HepG2 (cell line): Measurements from ENCODE around the gene PCYOX1L. TPM values are rescaled to one million over a fixed set of nuclear protein-coding genes. Genes with fewer than 3 reads are reported as not detected.

Source experiments
- ATAC-seq: fragments of 200-7000 bp; cut with Tn5 transposase; 3 replicates; pipeline ENCODE4 v1.9.1; 2020; ENCODE audit warnings: mild to moderate bottlenecking, moderate library complexity
- BruUV-seq: library from RNA; stranded (reverse); fragments of 400-500 nt; replicated peaks from 2 replicates; lab custom pipeline; 2021; lab: Mats Ljungman, UMichigan
- CTCF ChIA-PET: fragments of 300-600 bp; formaldehyde crosslinking; extraction: SDS; loops from one replicate; lab custom pipeline; 2021; ENCODE audit warnings: low total read pairs, inconsistent platforms, low intra/inter-chr PET ratio; lab: Yijun Ruan, JAX
- POLR2A ChIA-PET: fragments of 350-600 bp; sonication (Branson Sonifier 250); formaldehyde crosslinking; loops from one replicate; lab custom pipeline; 2020; ENCODE audit warnings: antibody characterized with exemption, inconsistent platforms; lab: Yijun Ruan, JAX
- DNase-seq: peaks from one replicate; pipeline ENCODE4 v3.0.0-alpha.2; 2015; ENCODE audit warnings: low spot score
- FAIRE-seq: peaks from 3 replicates; lab custom pipeline; 2011; peaks lifted over from hg19 to GRCh38; lab: Jason Lieb, UNC
- H2AFZ ChIP-seq: one replicate; pipeline ENCODE4 v1.6.1; 2011; ENCODE audit warnings: low read length, inconsistent platforms
- H3K27ac ChIP-seq: fragments of 300-600 bp; 3 replicates; pipeline ENCODE4 v1.8.0; 2011; ENCODE audit warnings: mixed run types, mild to moderate bottlenecking, mixed read lengths, low read length, inconsistent platforms; ENCODE audit not compliant: insufficient read depth; ENCODE audit errors: extremely low read length
- H3K27me3 ChIP-seq, 2 experiments: fragments of 200-600 bp in 1 of 2; 2 replicates in 1 of 2; 3 replicates in 1 of 2; pipeline versions ENCODE4 v1.6.0 to v1.8.0; 2011; ENCODE audit warnings: low read length in 2 of 2, mild to moderate bottlenecking in 2 of 2, moderate library complexity in 2 of 2, inconsistent platforms in 1 of 2; ENCODE audit not compliant: insufficient read depth in 2 of 2, control insufficient read depth in 1 of 2
- H3K36me3 ChIP-seq, 2 experiments: fragments of 200-600 bp in 1 of 2; replicated peaks in 1 of 2; 2 replicates in 1 of 2; 3 replicates in 1 of 2; pipeline versions ENCODE4 v1.5.1 to v1.8.0; 2011; ENCODE audit warnings: low read length in 2 of 2, inconsistent platforms in 1 of 2; ENCODE audit not compliant: insufficient read depth in 2 of 2, control insufficient read depth in 1 of 2
- H3K4me1 ChIP-seq: 2 replicates; pipeline ENCODE4 v1.5.1; 2012; ENCODE audit warnings: low read length, inconsistent platforms; ENCODE audit not compliant: insufficient read depth
- H3K4me2 ChIP-seq: 2 replicates; pipeline ENCODE4 v1.6.0; 2011; ENCODE audit warnings: low read depth, low read length, inconsistent platforms
- H3K4me3 ChIP-seq, 3 experiments: fragments of 200-600 bp in 1 of 3; sonication (generic), shearing (Covaris generic) in 1 of 3; replicated peaks in 1 of 3; 2 replicates each; pipeline ENCODE4 v1.5.1; 2011 to 2016; ENCODE audit warnings: low read length in 3 of 3, inconsistent platforms in 2 of 3, low read depth in 2 of 3, mild to moderate bottlenecking in 2 of 3, control low read depth in 1 of 3, mixed read lengths in 1 of 3; ENCODE audit not compliant: insufficient read depth in 1 of 3
- H3K79me2 ChIP-seq: one replicate; pipeline ENCODE4 v1.6.1; 2011; ENCODE audit warnings: low read length, inconsistent platforms; ENCODE audit not compliant: insufficient read depth
- H3K9ac ChIP-seq: 2 replicates; pipeline ENCODE4 v1.6.0; 2011; ENCODE audit warnings: mild to moderate bottlenecking, low read depth, low read length, inconsistent platforms; ENCODE audit not compliant: insufficient read depth
- H3K9me3 ChIP-seq: 2 replicates; pipeline ENCODE4 v1.5.1; 2012; ENCODE audit warnings: mild to moderate bottlenecking, low read length
- H4K20me1 ChIP-seq: 2 replicates; pipeline ENCODE4 v1.6.0; 2011; ENCODE audit warnings: inconsistent platforms, mild to moderate bottlenecking, low read length, moderate library complexity; ENCODE audit not compliant: insufficient read depth
- GLI4 ChIP-seq: sonication (generic); formaldehyde crosslinking; IDR thresholded peaks from 2 replicates; pipeline ENCODE4 v1.5.1; 2020; ENCODE audit warnings: missing genetic modification reagents, mild to moderate bottlenecking, moderate library complexity, borderline replicate concordance
- KLF9 ChIP-seq: IDR thresholded peaks from 2 replicates; pipeline ENCODE4 v1.6.1; 2016; ENCODE audit warnings: low read depth
- POGZ ChIP-seq: sonication (generic); formaldehyde crosslinking; IDR thresholded peaks from 2 replicates; pipeline ENCODE4 v1.4.0; 2020; ENCODE audit warnings: mild to moderate bottlenecking, missing genetic modification reagents
- TAF1 ChIP-seq: sonication (generic); formaldehyde crosslinking; IDR thresholded peaks from 2 replicates; pipeline ENCODE4 v1.4.0; 2020; ENCODE audit warnings: missing genetic modification reagents
- ZFP37 ChIP-seq: sonication (generic); formaldehyde crosslinking; IDR thresholded peaks from 2 replicates; pipeline ENCODE4 v1.4.0; 2020; ENCODE audit warnings: missing genetic modification reagents, borderline replicate concordance
- ZMYM3 ChIP-seq: sonication (generic); formaldehyde crosslinking; IDR thresholded peaks from 2 replicates; pipeline ENCODE4 v1.5.1; 2020; ENCODE audit warnings: mild to moderate bottlenecking, missing genetic modification reagents
- ZNF513 ChIP-seq: sonication (generic); formaldehyde crosslinking; conservative IDR thresholded peaks from 2 replicates; pipeline ENCODE4 v1.5.0; 2020; ENCODE audit warnings: missing genetic modification reagents
- ZNF629 ChIP-seq: sonication (generic); formaldehyde crosslinking; conservative IDR thresholded peaks from 2 replicates; pipeline ENCODE4 v1.5.0; 2020; ENCODE audit warnings: missing genetic modification reagents
- ZNF768 ChIP-seq: sonication (generic); formaldehyde crosslinking; IDR thresholded peaks from 2 replicates; pipeline ENCODE4 v1.4.0; 2020; ENCODE audit warnings: missing genetic modification reagents
- ZNF781 ChIP-seq: sonication (generic); formaldehyde crosslinking; IDR thresholded peaks from 2 replicates; pipeline ENCODE4 v1.5.1; 2020; ENCODE audit warnings: borderline replicate concordance, mild to moderate bottlenecking, missing genetic modification reagents; ENCODE audit errors: not compliant biosample characterization
- WGBS: methylation state at CpG from one replicate; pipeline ENCODE4 v1.1.6; 2017; ENCODE audit warnings: low lambda C conversion rate; 5-methylcytosine and 5-hydroxymethylcytosine counted together
- in situ Hi-C: cut with HindIII; loops from 2 replicates; pipeline ENCODE4 v1.10.0; 2017; ENCODE audit warnings: low pct_unique_long_range_greater_than_20kb; ENCODE audit not compliant: extremely low pct_ligation_motif_present
- intact Hi-C: fragments of 100-400 bp; cut with micrococcal nuclease; formaldehyde crosslinking; loops from one replicate; pipeline ENCODE4 v1.10.0; 2022; ENCODE audit not compliant: unreplicated experiment
- polyA plus RNA-seq, 8 experiments: library from polyadenylated mRNA; depleted of rRNA in 3 of 8; stranded (reverse) in 7 of 8; unstranded in 1 of 8; fragments of >200 nt; fragmentation: Illumina TruSeq in 4 of 8; extraction: Trizol in 4 of 8; gene quantifications; 2 replicates each; pipeline versions ENCODE4 v1.2.1 to v1.2.3, GENCODE V29; 2011 to 2016; ENCODE audit warnings: low read depth in 4 of 8, missing spikeins in 1 of 8, mixed read lengths in 1 of 8; ENCODE audit not compliant: insufficient read depth in 1 of 8
- total RNA-seq, 5 experiments: library from RNA; depleted of rRNA; stranded (reverse); fragments of >200 nt; fragmentation: Illumina TruSeq; extraction: Trizol; gene quantifications; 2 replicates each; pipeline ENCODE4 v1.2.3, GENCODE V29; 2016; ENCODE audit warnings: low read depth in 1 of 5

The PCYOX1L gene
- total and polyA plus RNA-seq, 2 of the 13 experiments (the other 11 are each of a cell fraction or from before 2014, with no cell fraction given) = 1.00 to 3.7 TPM

GRCh38 chr5:149417711-149418368 is 60.0 kb downstream of the PCYOX1L start:
- H3K4me1 ChIP-seq = peaks cover 81% of the 10 kb centered on the region
- no peak overlapping the region for H3K9ac ChIP-seq
- ATAC-seq (no peak), DNase-seq (no peak), FAIRE-seq (no peak)
- no peak overlapping the region for H3K4me2 ChIP-seq
- no peaks in the 10 kb centered on the region for H3K9me3 ChIP-seq
- H4K20me1 ChIP-seq = no peaks in the 10 kb centered on the region
- POLR2A ChIA-PET = no interaction called here
- no peak overlapping the region for H2AFZ ChIP-seq
- BruUV-seq = no TSS peak
- no peak overlapping the region for H3K4me3 ChIP-seq
- no peak overlapping the region for H3K27ac ChIP-seq
- intact Hi-C loops (no loop called here), in situ Hi-C loops (no loop called here)
- 0 out of 5 replicates have a peak, but pooled peaks cover 0 to 3% of the 10 kb centered on the region in 2 experiments for H3K27me3 ChIP-seq
- WGBS = 27% methylated on average over 5 of the region's 9 CpGs
- CTCF ChIA-PET = no interaction called here
- peak; percentile 88 for TF ChIP-seq ZNF629 (CRISPR knock-in tag)
- no peak for TF ChIP-seq TAF1 (CRISPR knock-in tag)
- TF ChIP-seq KLF9 (CRISPR knock-in tag) = no peak
- TF ChIP-seq ZFP37 (CRISPR knock-in tag) = no peak
- no peak for TF ChIP-seq ZNF513
- peak; percentile 88 for TF ChIP-seq ZNF768
- 0 out of 2 replicates have a peak, but pooled peaks have one; percentile 24 for TF ChIP-seq ZMYM3
- TF ChIP-seq GLI4 (CRISPR knock-in tag) = no peak
- no peak for TF ChIP-seq POGZ
- TF ChIP-seq ZNF781 (CRISPR knock-in tag) = no peak
- no peaks in the 10 kb centered on the region for H3K79me2 ChIP-seq
- no peaks in the 10 kb centered on the region for H3K36me3 ChIP-seq
